Esophagus squamous epithelium (tissue), 4 donors: ENCODE data around the gene CUL5.
"Not testable (repeated sequence)": the region's sequence is repeated elsewhere in the genome, so short reads cannot be mapped to it uniquely, and the experiment has no call there.

Source experiments
- POLR2A ChIP-seq, 4 donors: fragments of 450-650 bp; IDR thresholded peaks; one replicate each; pipeline ENCODE4 v1.6.1; 2017; ENCODE audit warnings: antibody characterized with exemption in 4 of 4, mild to moderate bottlenecking in 4 of 4, moderate library complexity in 3 of 4
- TF ChIP-seq, protein P1 (sequence below), 6 experiments: fragments of 450-650 bp in 4 of 6; fragments of 200-600 bp in 2 of 6; sonication (generic) in 2 of 6; IDR thresholded peaks; one replicate each; pipeline ENCODE4 v1.5.1; 2016 to 2019; ENCODE audit warnings: antibody characterized with exemption in 6 of 6, mild to moderate bottlenecking in 4 of 6, moderate library complexity in 4 of 6

- TF ChIP-seq, protein P1, sequence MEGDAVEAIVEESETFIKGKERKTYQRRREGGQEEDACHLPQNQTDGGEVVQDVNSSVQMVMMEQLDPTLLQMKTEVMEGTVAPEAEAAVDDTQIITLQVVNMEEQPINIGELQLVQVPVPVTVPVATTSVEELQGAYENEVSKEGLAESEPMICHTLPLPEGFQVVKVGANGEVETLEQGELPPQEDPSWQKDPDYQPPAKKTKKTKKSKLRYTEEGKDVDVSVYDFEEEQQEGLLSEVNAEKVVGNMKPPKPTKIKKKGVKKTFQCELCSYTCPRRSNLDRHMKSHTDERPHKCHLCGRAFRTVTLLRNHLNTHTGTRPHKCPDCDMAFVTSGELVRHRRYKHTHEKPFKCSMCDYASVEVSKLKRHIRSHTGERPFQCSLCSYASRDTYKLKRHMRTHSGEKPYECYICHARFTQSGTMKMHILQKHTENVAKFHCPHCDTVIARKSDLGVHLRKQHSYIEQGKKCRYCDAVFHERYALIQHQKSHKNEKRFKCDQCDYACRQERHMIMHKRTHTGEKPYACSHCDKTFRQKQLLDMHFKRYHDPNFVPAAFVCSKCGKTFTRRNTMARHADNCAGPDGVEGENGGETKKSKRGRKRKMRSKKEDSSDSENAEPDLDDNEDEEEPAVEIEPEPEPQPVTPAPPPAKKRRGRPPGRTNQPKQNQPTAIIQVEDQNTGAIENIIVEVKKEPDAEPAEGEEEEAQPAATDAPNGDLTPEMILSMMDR (IDR thresholded peaks at IDR 0.05): not testable (repeated sequence)
- TF ChIP-seq POLR2A (IDR thresholded peaks at IDR 0.05): not testable (repeated sequence)
These were observed 112.2 kb downstream of the CUL5 start for GRCh38 chr11:108120936-108121273.
